K562 (cell line): ENCODE measurements around the gene ERBB4. TPM values are rescaled to one million over a fixed set of nuclear protein-coding genes. Genes with fewer than 3 reads are reported as not detected.

Source experiments
- ATAC-seq: fragments of 200-7000 bp; cut with Tn5 transposase; 3 replicates; pipeline ENCODE4 v1.9.1; 2020; ENCODE audit warnings: moderate library complexity
- BruUV-seq: library from RNA; stranded (reverse); fragments of 400-500 nt; replicated peaks from 2 replicates; lab custom pipeline; 2021; lab: Mats Ljungman, UMichigan
- CTCF ChIA-PET: fragments of 300-600 bp; formaldehyde crosslinking; extraction: SDS; loops from one replicate; lab custom pipeline; 2021; ENCODE audit warnings: low intra/inter-chr PET ratio; lab: Yijun Ruan, JAX
- POLR2A ChIA-PET: fragments of 300-600, 350-650 bp; sonication (Branson Sonifier 250); formaldehyde crosslinking; extraction: SDS; loops from one replicate; lab custom pipeline; 2021; ENCODE audit warnings: antibody characterized with exemption, inconsistent platforms; lab: Yijun Ruan, JAX
- DNase-seq, 4 experiments: peaks; one replicate each; pipeline versions ENCODE4 v3.0.0 to v3.0.0-alpha.2; 2011 to 2018; ENCODE audit warnings: low spot score in 3 of 4, mixed read lengths in 3 of 4; ENCODE audit errors: extremely low read depth in 1 of 4
- FAIRE-seq: peaks from 2 replicates; lab custom pipeline; 2011; peaks lifted over from hg19 to GRCh38; lab: Jason Lieb, UNC
- H2AFZ ChIP-seq: 2 replicates; pipeline ENCODE4 v1.6.0; 2011; ENCODE audit warnings: low read depth, low read length, control low read depth, inconsistent platforms
- H3K27ac ChIP-seq: fragments of 200-600 bp; 3 replicates; pipeline ENCODE4 v1.8.0; 2011; ENCODE audit warnings: low read depth, mild to moderate bottlenecking, control low read depth, inconsistent platforms, low read length, moderate library complexity, mixed read lengths; ENCODE audit errors: extremely low read depth
- H3K27me3 ChIP-seq, 2 experiments: fragments of 300-600 bp in 1 of 2; 2 replicates in 1 of 2; 3 replicates in 1 of 2; pipeline versions ENCODE4 v1.6.0 to v1.8.0; 2011; ENCODE audit warnings: inconsistent platforms in 2 of 2, low read length in 2 of 2, mild to moderate bottlenecking in 1 of 2, mixed read lengths in 1 of 2, moderate library complexity in 1 of 2; ENCODE audit not compliant: control insufficient read depth in 2 of 2, insufficient read depth in 2 of 2
- H3K36me3 ChIP-seq: fragments of 300-600 bp; 3 replicates; pipeline ENCODE4 v1.8.0; 2011; ENCODE audit warnings: mild to moderate bottlenecking, low read length, inconsistent platforms; ENCODE audit not compliant: control insufficient read depth, insufficient read depth
- H3K4me1 ChIP-seq, 2 experiments: fragments of 200-600 bp in 1 of 2; replicated peaks in 1 of 2; 2 replicates in 1 of 2; 3 replicates in 1 of 2; pipeline versions ENCODE4 v1.5.1 to v1.8.0; 2011; ENCODE audit warnings: inconsistent platforms in 2 of 2, low read length in 2 of 2, mild to moderate bottlenecking in 1 of 2, mixed read lengths in 1 of 2, moderate library complexity in 1 of 2; ENCODE audit not compliant: control insufficient read depth in 2 of 2, insufficient read depth in 2 of 2
- H3K4me2 ChIP-seq: 2 replicates; pipeline ENCODE4 v1.6.1; 2011; ENCODE audit warnings: low read length, control low read depth, inconsistent platforms, mixed read lengths; ENCODE audit not compliant: insufficient read depth
- H3K4me3 ChIP-seq: fragments of 200-600 bp; sonication (generic), shearing (Covaris generic); 2 replicates; pipeline ENCODE4 v1.5.1; 2016; ENCODE audit warnings: control low read depth, inconsistent platforms
- H3K79me2 ChIP-seq: fragments of 200-600 bp; 3 replicates; pipeline ENCODE4 v1.8.0; 2011; ENCODE audit warnings: low read length, inconsistent platforms; ENCODE audit not compliant: control insufficient read depth, insufficient read depth
- H3K9ac ChIP-seq, 2 experiments: 2 replicates each; pipeline versions ENCODE4 v1.6.0 to v1.6.1; 2011; ENCODE audit warnings: low read depth in 2 of 2, low read length in 2 of 2, control low read depth in 1 of 2, inconsistent platforms in 1 of 2, mild to moderate bottlenecking in 1 of 2, mixed read lengths in 1 of 2; ENCODE audit not compliant: insufficient read depth in 1 of 2
- H3K9me1 ChIP-seq: one replicate; pipeline ENCODE4 v1.6.0; 2011; ENCODE audit warnings: inconsistent platforms, mild to moderate bottlenecking, low read length, moderate library complexity; ENCODE audit not compliant: control insufficient read depth, insufficient read depth
- H3K9me3 ChIP-seq: replicated peaks from 2 replicates; pipeline ENCODE4 v1.5.1; 2011; ENCODE audit warnings: low read depth, low read length, inconsistent platforms; ENCODE audit not compliant: control insufficient read depth, insufficient read depth
- H4K20me1 ChIP-seq: replicated peaks from 2 replicates; pipeline ENCODE4 v1.6.1; 2011; ENCODE audit warnings: low read length, inconsistent platforms, mixed read lengths; ENCODE audit not compliant: control insufficient read depth, insufficient read depth
- ARID3A ChIP-seq: IDR thresholded peaks from 2 replicates; pipeline ENCODE4 v1.6.1; 2012; ENCODE audit warnings: low read depth, low read length, improper control_type of control experiment, borderline replicate concordance
- CBX2 ChIP-seq: fragments of 200-600 bp; sonication (generic); IDR thresholded peaks from one replicate; pipeline ENCODE4 v1.6.1; 2012; ENCODE audit warnings: mild to moderate bottlenecking, low read length, inconsistent platforms; ENCODE audit not compliant: insufficient read depth, poor library complexity, severe bottlenecking
- CREB3L1 ChIP-seq: fragments of 450-650 bp; IDR thresholded peaks from 2 replicates; pipeline ENCODE4 v1.6.1; 2014; ENCODE audit warnings: low read depth, mild to moderate bottlenecking, moderate library complexity, borderline replicate concordance
- JUNB ChIP-seq: fragments of 450-650 bp; formaldehyde crosslinking; conservative IDR thresholded peaks from 2 replicates; pipeline ENCODE4 v1.4.0; 2020; ENCODE audit warnings: mild to moderate bottlenecking
- KAT8 ChIP-seq: fragments of 450-650 bp; IDR thresholded peaks from 2 replicates; pipeline ENCODE4 v1.6.1; 2016; ENCODE audit warnings: low read depth, mild to moderate bottlenecking
- PHB ChIP-seq: fragments of 250-450 bp; sonication (Bioruptor Pico); IDR thresholded peaks from 2 replicates; pipeline ENCODE4 v1.5.0; 2021
- PHB2 ChIP-seq: fragments of 450-650 bp; IDR thresholded peaks from 2 replicates; pipeline ENCODE4 v1.6.1; 2017; ENCODE audit warnings: low read depth
- TAF7 ChIP-seq: fragments of 450-650 bp; IDR thresholded peaks from 2 replicates; pipeline ENCODE4 v1.6.1; 2016; ENCODE audit warnings: missing genetic modification characterization, missing compliant biosample characterization
- TEAD4 ChIP-seq, 2 experiments: sonication (generic) in 1 of 2; formaldehyde crosslinking in 1 of 2; IDR thresholded peaks; 2 replicates each; pipeline versions ENCODE4 v1.6.1 to v1.8.0; 2012 to 2022; ENCODE audit warnings: borderline replicate concordance in 1 of 2, inconsistent platforms in 1 of 2, low read length in 1 of 2, mild to moderate bottlenecking in 1 of 2, missing genetic modification reagents in 1 of 2
- ZBTB1 ChIP-seq: sonication (generic); formaldehyde crosslinking; IDR thresholded peaks from 2 replicates; pipeline ENCODE4 v1.8.1; 2023; ENCODE audit warnings: missing genetic modification reagents, low read depth, mild to moderate bottlenecking, borderline replicate concordance
- ZC3H11A ChIP-seq: IDR thresholded peaks from 2 replicates; pipeline ENCODE4 v1.6.1; 2012; ENCODE audit warnings: low read depth, low read length, improper control_type of control experiment
- ZNF644 ChIP-seq: fragments of 200-800 bp; sonication (Bioruptor generic); IDR thresholded peaks from 2 replicates; pipeline ENCODE4 v1.6.1; 2016; ENCODE audit warnings: low read depth, missing genetic modification characterization, missing compliant biosample characterization
- in situ Hi-C: fragments of 300-500 bp; cut with MboI; formaldehyde crosslinking; loops from 4 replicates; pipeline ENCODE4 v1.15.0; 2018; ENCODE audit warnings: inconsistent platforms, mixed read lengths
- intact Hi-C: fragments of 100-400 bp; cut with micrococcal nuclease; formaldehyde crosslinking; loops from 2 replicates; pipeline ENCODE4 v1.14.2; 2022
- polyA plus RNA-seq, 8 experiments: library from polyadenylated mRNA; depleted of rRNA in 4 of 8; stranded (reverse) in 5 of 8; unstranded in 3 of 8; fragments of >200 nt; fragmentation: Nextera tagmentation in 2 of 8; fragmentation: Illumina TruSeq in 1 of 8; extraction: Ambion mirVana in 2 of 8; extraction: Trizol in 1 of 8; gene quantifications; 2 replicates each; pipeline versions ENCODE4 v1.2.1 to v1.2.3, GENCODE V29; 2011 to 2014; ENCODE audit warnings: inconsistent platforms in 1 of 8, missing spikeins in 1 of 8
- total RNA-seq, 7 experiments: library from RNA; depleted of rRNA in 6 of 7; stranded (reverse); fragments of >200 nt in 6 of 7; fragmentation: Illumina TruSeq in 2 of 7; extraction: Trizol in 2 of 7; gene quantifications; 2 replicates each; pipeline versions ENCODE4 v1.2.1 to v1.2.3, GENCODE V29; 2011 to 2021; ENCODE audit warnings: low replicate concordance in 1 of 7
- TF ChIP-seq, protein P1 (sequence below), 3 experiments: fragments of 200-800 bp in 1 of 3; fragments of 250-450 bp in 1 of 3; fragments of 450-650 bp in 1 of 3; sonication (Bioruptor Pico) in 1 of 3; sonication (Bioruptor generic) in 1 of 3; formaldehyde crosslinking in 1 of 3; IDR thresholded peaks; 2 replicates each; pipeline versions ENCODE4 v1.6.1 to v1.8.0; 2016 to 2022; ENCODE audit warnings: mild to moderate bottlenecking in 2 of 3, missing genetic modification characterization in 2 of 3, missing compliant biosample characterization in 1 of 3, moderate library complexity in 1 of 3

Gene ERBB4
- total and polyA plus RNA-seq, 9 of the 15 experiments (the other 6 are each of a cell fraction or from before 2014, with no cell fraction given) = not detected

DNA sequence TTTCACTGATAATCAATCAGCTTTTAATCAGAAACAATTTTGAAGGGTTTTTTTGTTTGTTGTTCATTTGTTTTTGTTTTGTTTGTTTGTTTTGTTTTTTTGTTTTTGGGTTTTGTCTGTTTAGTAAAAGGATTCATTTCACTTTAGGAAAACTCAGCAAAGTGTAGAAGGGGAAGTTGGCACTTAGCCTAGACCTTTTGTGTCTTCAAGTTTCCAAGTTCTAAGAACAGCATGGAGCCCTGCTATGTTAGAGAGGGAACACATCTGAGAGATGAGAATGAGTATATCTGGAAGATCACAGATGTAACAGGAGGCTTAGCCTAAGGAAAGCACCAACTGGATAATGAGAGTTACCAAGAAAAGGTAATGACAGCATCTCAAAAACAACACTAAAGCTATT lies 501.5 kb downstream of the ERBB4 start:
- Histone ChIP-seq H3K79me2 (no peaks in the 10 kb centered on the region), H3K27ac (no peak overlapping the region), H3K36me3 (no peaks in the 10 kb centered on the region), H3K4me1 (no peaks in the 10 kb centered on the region), H3K27me3 (no peaks in the 10 kb centered on the region), H2AFZ (no peak overlapping the region), H3K9me1 (no peaks in the 10 kb centered on the region), H4K20me1 (no peaks in the 10 kb centered on the region), H3K9ac (no peak overlapping the region), H3K4me2 (no peak overlapping the region), H3K9me3 (no peaks in the 10 kb centered on the region), H3K4me3 (no peak overlapping the region)
- FAIRE-seq = no peak
- no peak for DNase-seq
- no peak for ATAC-seq
- no peak for TF ChIP-seq TAF7
- no peak for TF ChIP-seq KAT8
- no peak for TF ChIP-seq ZBTB1 (CRISPR knock-in tag)
- no peak for TF ChIP-seq PHB2
- no peak for TF ChIP-seq ZNF644
- TF ChIP-seq TEAD4 (IDR thresholded peaks at IDR 0.05; ENCODE audit: low read length) = no peak
- TF ChIP-seq TEAD4 (CRISPR knock-in tag; IDR thresholded peaks at IDR 0.05; ENCODE audit: borderline replicate concordance) = no peak
- TF ChIP-seq, protein P1, sequence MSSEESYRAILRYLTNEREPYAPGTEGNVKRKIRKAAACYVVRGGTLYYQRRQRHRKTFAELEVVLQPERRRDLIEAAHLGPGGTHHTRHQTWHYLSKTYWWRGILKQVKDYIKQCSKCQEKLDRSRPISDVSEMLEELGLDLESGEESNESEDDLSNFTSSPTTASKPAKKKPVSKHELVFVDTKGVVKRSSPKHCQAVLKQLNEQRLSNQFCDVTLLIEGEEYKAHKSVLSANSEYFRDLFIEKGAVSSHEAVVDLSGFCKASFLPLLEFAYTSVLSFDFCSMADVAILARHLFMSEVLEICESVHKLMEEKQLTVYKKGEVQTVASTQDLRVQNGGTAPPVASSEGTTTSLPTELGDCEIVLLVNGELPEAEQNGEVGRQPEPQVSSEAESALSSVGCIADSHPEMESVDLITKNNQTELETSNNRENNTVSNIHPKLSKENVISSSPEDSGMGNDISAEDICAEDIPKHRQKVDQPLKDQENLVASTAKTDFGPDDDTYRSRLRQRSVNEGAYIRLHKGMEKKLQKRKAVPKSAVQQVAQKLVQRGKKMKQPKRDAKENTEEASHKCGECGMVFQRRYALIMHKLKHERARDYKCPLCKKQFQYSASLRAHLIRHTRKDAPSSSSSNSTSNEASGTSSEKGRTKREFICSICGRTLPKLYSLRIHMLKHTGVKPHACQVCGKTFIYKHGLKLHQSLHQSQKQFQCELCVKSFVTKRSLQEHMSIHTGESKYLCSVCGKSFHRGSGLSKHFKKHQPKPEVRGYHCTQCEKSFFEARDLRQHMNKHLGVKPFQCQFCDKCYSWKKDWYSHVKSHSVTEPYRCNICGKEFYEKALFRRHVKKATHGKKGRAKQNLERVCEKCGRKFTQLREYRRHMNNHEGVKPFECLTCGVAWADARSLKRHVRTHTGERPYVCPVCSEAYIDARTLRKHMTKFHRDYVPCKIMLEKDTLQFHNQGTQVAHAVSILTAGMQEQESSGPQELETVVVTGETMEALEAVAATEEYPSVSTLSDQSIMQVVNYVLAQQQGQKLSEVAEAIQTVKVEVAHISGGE (CRISPR knock-in tag; IDR thresholded peaks at IDR 0.05) = no peak
- TF ChIP-seq JUNB = no peak
- TF ChIP-seq ARID3A = no peak
- no peak for TF ChIP-seq CBX2
- TF ChIP-seq ZC3H11A = no peak
- TF ChIP-seq CREB3L1 = no peak
- no peak for TF ChIP-seq PHB
- in situ Hi-C loops = no loop called here
- intact Hi-C loops = no loop called here
- ChIA-PET CTCF (no interaction called here), POLR2A (no interaction called here)
- no TSS peak for BruUV-seq
